Bronchial epithelial cell (primary cell): ENCODE measurements around the gene LCN6. TPM values are rescaled to one million over a fixed set of nuclear protein-coding genes. Genes with fewer than 3 reads are reported as not detected.
"Not testable (repeated sequence)": the region's sequence is repeated elsewhere in the genome, so short reads cannot be mapped to it uniquely, and the experiment has no call there.

Experiments
- DNase-seq: peaks from one replicate; pipeline ENCODE4 v3.0.0-alpha.2; 2010; ENCODE audit warnings: low read depth
- FAIRE-seq: peaks from 2 replicates; lab custom pipeline; 2011; peaks lifted over from hg19 to GRCh38; lab: Jason Lieb, UNC
- H3K27me3 ChIP-seq: 2 replicates; pipeline ENCODE4 v1.5.1; 2011; ENCODE audit warnings: low read length; ENCODE audit not compliant: control insufficient read depth, insufficient read depth
- H3K36me3 ChIP-seq: 2 replicates; pipeline ENCODE4 v1.5.1; 2011; ENCODE audit warnings: low read length; ENCODE audit not compliant: control insufficient read depth, insufficient read depth
- H3K4me3 ChIP-seq: 2 replicates; pipeline ENCODE4 v1.5.1; 2011; ENCODE audit warnings: mild to moderate bottlenecking, low read depth, low read length, control low read depth
- CTCF ChIP-seq: IDR thresholded peaks from 2 replicates; pipeline ENCODE4 v1.5.1; 2011; ENCODE audit warnings: mild to moderate bottlenecking, moderate library complexity, low read length, control low read depth, inconsistent platforms; ENCODE audit not compliant: insufficient read depth, severe bottlenecking
- total RNA-seq: library from RNA; depleted of rRNA; stranded (reverse); fragments of >200 nt; gene quantifications from 2 replicates; pipeline ENCODE4 v1.2.1, GENCODE V29; 2014

LCN6 gene
- total RNA-seq: not detected in 2 replicates

DNA sequence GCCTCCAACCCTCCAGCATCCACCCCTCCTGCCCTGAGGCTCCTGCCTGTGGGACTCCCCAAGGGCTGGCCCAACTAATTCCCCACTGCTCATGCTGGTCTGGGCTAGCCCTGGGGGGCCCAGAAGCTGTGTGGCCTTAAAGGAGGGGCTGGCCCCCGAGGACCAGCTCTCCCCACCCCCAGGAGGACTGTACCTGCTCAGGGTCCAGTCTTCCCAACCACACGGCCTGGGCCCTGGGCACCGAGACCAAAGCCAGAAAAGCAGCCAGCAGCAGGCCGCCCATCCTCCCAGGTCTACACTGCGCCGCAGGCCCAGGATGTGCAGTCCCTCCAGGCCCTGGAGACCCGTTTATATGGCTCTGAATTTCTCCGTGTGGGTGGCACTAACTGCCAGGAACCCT, at the start of gene LCN6:
LCN6 (minus strand) TSS at position 325 of the 400 bp plus-strand sequence; CDS start at position 283, 42 bp downstream.
- no peak for DNase-seq
- Histone ChIP-seq H3K27me3 (peaks cover under 1% of the 10 kb centered on the region), H3K4me3 (no peak within 1 kb of the TSS), H3K36me3 (no peaks in the 10 kb centered on the region)
- TF ChIP-seq CTCF: no peak
- no peak for FAIRE-seq

DNA sequence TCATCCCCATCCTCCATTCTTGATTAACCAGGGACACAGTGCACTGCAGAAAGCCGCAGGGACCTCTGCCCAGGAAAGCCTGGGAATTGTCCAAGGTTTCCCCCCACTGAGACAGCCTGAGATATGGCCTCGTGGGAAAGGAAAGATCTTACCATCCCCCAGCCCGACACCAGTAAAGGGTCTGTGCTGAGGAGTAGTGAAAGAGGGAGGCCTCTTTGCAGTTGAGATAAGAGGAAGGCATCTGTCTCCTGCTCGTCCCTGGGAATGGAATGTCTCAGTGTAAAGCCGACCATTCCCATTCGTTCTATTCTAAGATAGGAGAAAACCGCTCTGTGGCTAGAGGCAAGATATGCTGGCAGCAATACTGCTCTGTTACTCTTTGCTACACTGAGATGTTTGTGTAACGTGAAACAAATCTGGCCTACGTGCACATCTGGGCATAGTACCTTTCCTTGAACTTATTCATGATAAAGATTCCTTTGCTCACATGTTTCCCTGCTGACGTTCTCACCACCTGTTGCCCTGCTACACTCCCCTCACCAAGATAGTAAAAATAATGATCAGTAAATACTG, 48.5 kb upstream of the LCN6 start:
- H3K4me3 ChIP-seq, H3K27me3 ChIP-seq, FAIRE-seq: not testable (repeated sequence)
- peak; percentile 20 for DNase-seq
- peaks cover 13% of the 10 kb centered on the region for H3K36me3 ChIP-seq

DNA sequence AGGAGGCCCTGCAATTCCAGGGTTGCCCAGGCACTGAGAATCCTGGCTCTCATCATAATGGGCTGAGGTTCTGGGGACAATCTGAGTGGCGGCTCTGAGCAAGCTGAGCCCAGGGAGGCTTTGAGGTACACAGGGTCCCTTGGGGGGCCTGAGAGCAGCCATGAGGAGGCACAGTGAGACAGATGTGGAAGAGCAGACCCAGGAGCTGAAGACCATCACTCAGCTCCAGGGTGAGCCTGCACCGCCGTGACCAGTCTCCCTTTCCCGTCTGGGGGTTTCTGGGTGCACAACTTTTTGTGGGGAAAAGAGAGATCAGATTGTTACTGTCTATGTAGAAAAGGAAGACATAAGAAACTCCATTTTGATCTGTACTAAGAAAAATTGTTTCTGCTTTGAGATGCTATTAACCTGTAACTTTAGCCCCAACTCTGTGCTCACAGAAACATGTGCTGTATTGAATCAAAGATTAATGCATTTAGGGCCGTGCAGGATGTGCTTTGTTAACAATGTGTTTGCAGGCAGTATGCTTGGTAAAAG, 48.0 kb upstream of the LCN6 start, which contains the start of gene CCDC183:
CCDC183 (plus strand) TSS at position 101 of the 537 bp plus-strand sequence; CDS start at position 161, 60 bp downstream.
- DNase-seq (no peak), FAIRE-seq (no peak)
- H3K27me3 ChIP-seq: peaks cover 9% of the 10 kb centered on the region

DNA sequence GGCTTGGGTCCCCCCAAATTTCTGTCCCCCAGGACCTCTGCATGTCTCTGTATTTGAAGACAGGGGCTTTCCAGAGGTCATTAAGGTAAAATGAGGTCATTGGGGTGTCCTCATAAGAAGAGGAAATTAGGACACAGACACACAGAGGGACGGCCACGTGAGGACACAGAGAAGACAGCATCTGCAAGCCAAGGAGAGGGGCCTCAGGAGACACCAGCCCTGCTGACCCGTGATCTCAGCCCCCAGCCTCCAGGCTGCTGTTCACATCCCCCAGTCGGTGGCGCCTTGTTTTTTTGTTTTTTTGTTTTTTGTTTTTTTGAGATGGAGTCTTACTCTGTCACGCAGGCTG, 46.6 kb upstream of the LCN6 start:
- no peak for TF ChIP-seq CTCF
- DNase-seq: no peak
- Histone ChIP-seq H3K4me3 (no peak overlapping the region), H3K36me3 (peaks cover 13% of the 10 kb centered on the region), H3K27me3 (peaks cover 9% of the 10 kb centered on the region)
- FAIRE-seq: no peak

More for the DNA sequence above, 48.0 kb upstream of the LCN6 start, which contains the start of gene CCDC183:
- TF ChIP-seq CTCF: no peak
- H3K36me3 ChIP-seq: peaks cover 13% of the 10 kb centered on the region
- H3K4me3 ChIP-seq: no peak within 1 kb of the TSS

GRCh38 chr9:136794281-136794999, 46.1 kb upstream of the LCN6 start:
- DNase-seq (no peak), FAIRE-seq (no peak)
- Histone ChIP-seq H3K36me3 (peaks cover 13% of the 10 kb centered on the region), H3K4me3 (no peak overlapping the region), H3K27me3 (peaks cover 7% of the 10 kb centered on the region)
- TF ChIP-seq CTCF: no peak
